ENCODE measurements around the gene DIP2B.

The DIP2B gene

DNA sequence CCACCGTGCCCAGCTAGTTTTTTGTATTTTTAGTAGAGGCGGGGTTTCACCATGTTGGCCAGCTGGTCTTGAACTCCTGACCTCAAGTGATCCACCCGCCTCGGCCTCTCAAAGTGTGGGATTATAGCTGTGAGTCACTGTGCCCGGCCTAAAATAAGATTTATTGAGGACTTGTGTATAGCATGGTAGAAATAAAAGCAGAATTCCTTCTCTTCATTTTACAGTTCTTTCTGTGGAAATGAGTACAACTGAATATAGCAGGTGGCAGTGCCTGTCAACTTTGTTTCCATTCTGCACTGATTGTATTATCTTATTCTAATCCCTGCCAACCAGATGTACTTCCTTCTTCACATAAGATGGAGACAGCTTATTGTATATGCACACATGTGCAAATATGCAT lies 41.0 kb downstream of the DIP2B start:
- Histone ChIP-seq H3K4me1 (ENCODE audit: insufficient read depth, insufficient read length) (no peaks in the 10 kb centered on the region), H3K4me3 (ENCODE audit: insufficient read length, low read depth) (no peak overlapping the region), H3K27me3 (ENCODE audit: insufficient read depth, insufficient read length) (no peaks in the 10 kb centered on the region), H3K9me3 (ENCODE audit: insufficient read depth, low read length) (no peaks in the 10 kb centered on the region), H3K9ac (ENCODE audit: insufficient read length, low read depth) (no peak overlapping the region), H3K36me3 (ENCODE audit: insufficient read depth, insufficient read length, low read length) (no peaks in the 10 kb centered on the region)
- DNase-seq (ENCODE audit: low read depth, low spot score) = no peak
- TF ChIP-seq ZNF274 (IDR thresholded peaks at IDR 0.05; ENCODE audit: low read depth, low read length) = no peak
- TF ChIP-seq YY1 (IDR thresholded peaks at IDR 0.05; ENCODE audit: insufficient read depth, insufficient read length) = no peak
- TF ChIP-seq SUZ12 (IDR thresholded peaks at IDR 0.05; ENCODE audit: extremely low read depth, insufficient read depth, insufficient read length) = no peak

DNA sequence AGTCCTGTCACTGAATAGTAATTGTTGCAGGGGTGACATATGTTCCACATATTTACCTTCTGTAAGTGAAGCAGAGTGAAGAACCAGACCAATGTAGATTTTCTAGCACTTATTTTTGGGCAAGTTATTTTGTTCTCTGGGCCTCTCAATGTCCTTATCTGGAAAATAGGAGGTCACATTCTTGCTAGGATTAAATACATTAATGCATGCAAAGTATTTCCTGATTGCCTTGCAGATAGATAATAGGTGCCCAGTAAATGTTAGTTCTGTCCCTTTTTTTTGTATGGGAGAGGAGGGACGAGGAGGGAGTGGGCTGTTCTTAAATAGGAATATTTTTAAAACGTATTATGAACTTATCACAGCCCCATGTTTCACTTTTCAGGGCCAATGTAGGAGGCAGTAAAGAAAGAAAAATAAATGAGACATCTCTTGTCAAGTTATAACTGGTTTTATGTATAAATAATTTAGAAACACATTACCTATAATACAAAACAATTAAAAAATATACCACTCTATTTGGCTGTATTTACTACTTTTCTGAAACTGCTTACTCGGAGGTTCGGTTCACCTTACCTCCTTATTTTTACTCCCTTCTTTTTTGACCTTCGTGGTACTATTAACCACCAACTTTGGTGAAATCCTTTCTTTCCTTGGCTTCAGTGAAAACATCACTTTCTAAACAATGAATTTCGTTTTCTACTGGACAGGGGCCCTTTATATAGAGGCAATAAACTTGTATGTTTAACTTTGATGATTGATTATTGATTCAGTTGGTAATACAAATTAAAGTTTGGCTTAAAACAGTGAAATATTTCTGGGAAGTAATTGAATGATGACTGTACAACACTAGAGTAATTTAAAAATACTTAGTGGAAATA lies 41.9 kb downstream of the DIP2B start:
- H3K9ac ChIP-seq (ENCODE audit: insufficient read length, low read depth) = no peak overlapping the region
- TF ChIP-seq ZNF274 (IDR thresholded peaks at IDR 0.05; ENCODE audit: low read depth, low read length) (no peak), SUZ12 (IDR thresholded peaks at IDR 0.05; ENCODE audit: extremely low read depth, insufficient read depth, insufficient read length) (no peak), YY1 (IDR thresholded peaks at IDR 0.05; ENCODE audit: insufficient read depth, insufficient read length) (no peak)

DNA sequence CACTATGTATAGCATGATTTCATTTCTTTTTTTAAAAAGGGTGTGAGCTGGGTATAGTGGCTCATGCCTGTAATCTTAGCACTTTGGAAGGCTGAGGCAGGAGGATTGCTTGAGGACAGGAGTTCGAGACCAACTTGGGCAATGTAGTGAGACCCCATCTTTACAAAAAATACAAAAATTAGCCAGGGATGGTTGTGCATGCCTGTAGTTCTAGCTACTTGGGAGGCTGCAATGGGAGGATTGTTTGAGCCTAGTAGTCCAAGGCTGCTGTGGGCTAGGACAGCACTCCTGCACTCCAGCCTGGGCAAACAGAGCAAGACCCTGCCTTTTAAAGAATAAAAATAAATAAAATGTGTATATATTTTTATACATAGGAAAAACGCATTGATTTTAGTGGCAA lies 43.0 kb downstream of the DIP2B start:
- no peak overlapping the region for H3K9ac ChIP-seq (ENCODE audit: insufficient read length, low read depth)

More for the DNA sequence above, 41.9 kb downstream of the DIP2B start:
- Histone ChIP-seq H3K36me3 (ENCODE audit: insufficient read depth, insufficient read length, low read length) (no peaks in the 10 kb centered on the region), H3K4me1 (ENCODE audit: insufficient read depth, insufficient read length) (no peaks in the 10 kb centered on the region), H3K4me3 (ENCODE audit: insufficient read length, low read depth) (no peak overlapping the region), H3K27me3 (ENCODE audit: insufficient read depth, insufficient read length) (no peaks in the 10 kb centered on the region), H3K9me3 (ENCODE audit: insufficient read depth, low read length) (no peaks in the 10 kb centered on the region)
- no peak for DNase-seq (ENCODE audit: low read depth, low spot score)

DNA sequence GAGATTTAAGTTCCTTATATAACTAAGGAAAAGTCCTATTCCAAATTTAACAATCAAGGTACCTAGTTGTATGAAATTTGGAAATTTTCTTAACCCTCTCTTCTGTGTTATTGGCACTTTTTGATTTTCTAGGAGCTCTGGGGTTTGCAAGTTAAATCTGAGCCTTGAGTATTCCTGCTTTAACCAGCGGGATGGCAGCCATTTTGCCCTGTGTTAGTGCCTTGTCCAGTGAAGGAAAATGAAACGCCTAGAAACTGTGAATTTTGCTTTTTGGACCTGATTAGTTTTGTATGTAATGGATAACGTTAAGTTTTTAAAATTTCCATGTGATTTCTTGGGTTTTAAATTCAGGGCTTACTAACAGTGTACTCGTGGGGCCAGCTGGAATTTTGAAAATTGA lies 45.1 kb downstream of the DIP2B start:
- DNase-seq (ENCODE audit: low read depth, low spot score) = no peak
- no peaks in the 10 kb centered on the region for H3K4me1 ChIP-seq (ENCODE audit: insufficient read depth, insufficient read length)
- no peaks in the 10 kb centered on the region for H3K36me3 ChIP-seq (ENCODE audit: insufficient read depth, insufficient read length, low read length)

More for the DNA sequence above, 43.0 kb downstream of the DIP2B start:
- TF ChIP-seq YY1 (IDR thresholded peaks at IDR 0.05; ENCODE audit: insufficient read depth, insufficient read length) (no peak), SUZ12 (IDR thresholded peaks at IDR 0.05; ENCODE audit: extremely low read depth, insufficient read depth, insufficient read length) (no peak), ZNF274 (IDR thresholded peaks at IDR 0.05; ENCODE audit: low read depth, low read length) (no peak)
- Histone ChIP-seq H3K36me3 (ENCODE audit: insufficient read depth, insufficient read length, low read length) (no peaks in the 10 kb centered on the region), H3K4me1 (ENCODE audit: insufficient read depth, insufficient read length) (no peaks in the 10 kb centered on the region), H3K27me3 (ENCODE audit: insufficient read depth, insufficient read length) (no peaks in the 10 kb centered on the region), H3K4me3 (ENCODE audit: insufficient read length, low read depth) (no peak overlapping the region), H3K9me3 (ENCODE audit: insufficient read depth, low read length) (no peaks in the 10 kb centered on the region)
- DNase-seq (ENCODE audit: low read depth, low spot score) = no peak

DNA sequence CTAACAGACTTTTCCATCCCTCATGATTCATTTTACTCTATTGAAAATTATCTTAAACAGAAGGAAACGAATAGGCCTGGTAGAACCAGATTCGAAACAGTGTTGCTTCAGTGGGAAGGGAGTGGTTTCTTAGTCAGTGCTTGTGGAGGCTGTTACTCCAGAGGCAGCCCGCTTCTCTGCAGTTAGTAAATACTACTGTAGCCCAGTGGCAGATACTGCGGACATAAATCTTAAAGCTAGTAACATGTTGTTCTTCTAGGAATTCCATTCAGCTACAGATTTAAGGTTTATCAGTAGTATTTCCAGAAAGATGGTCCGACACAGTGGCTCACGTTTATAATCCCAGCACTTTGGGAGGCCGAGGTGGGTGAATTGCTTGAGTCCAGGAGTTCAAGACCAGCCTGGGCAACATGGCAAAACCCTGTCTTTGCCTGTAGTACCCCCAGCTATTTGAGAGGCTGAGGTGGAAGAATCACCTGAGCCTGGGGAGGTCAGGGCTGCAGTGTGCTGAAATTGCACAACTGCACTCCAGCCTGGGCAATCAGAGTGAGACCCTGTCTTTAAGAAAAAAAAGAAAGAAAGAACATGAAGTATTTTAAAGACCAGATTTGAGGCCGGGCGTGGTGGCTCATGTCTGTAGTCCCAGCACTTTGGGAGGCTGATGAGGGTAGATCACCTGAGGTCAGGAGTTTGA lies 45.9 kb downstream of the DIP2B start:
- Histone ChIP-seq H3K27me3 (ENCODE audit: insufficient read depth, insufficient read length) (no peaks in the 10 kb centered on the region), H3K36me3 (ENCODE audit: insufficient read depth, insufficient read length, low read length) (no peaks in the 10 kb centered on the region), H3K4me1 (ENCODE audit: insufficient read depth, insufficient read length) (no peaks in the 10 kb centered on the region), H3K9ac (ENCODE audit: insufficient read length, low read depth) (no peak overlapping the region), H3K4me3 (ENCODE audit: insufficient read length, low read depth) (no peak overlapping the region), H3K9me3 (ENCODE audit: insufficient read depth, low read length) (no peaks in the 10 kb centered on the region)
- DNase-seq (ENCODE audit: low read depth, low spot score) = no peak
- TF ChIP-seq SUZ12 (IDR thresholded peaks at IDR 0.05; ENCODE audit: extremely low read depth, insufficient read depth, insufficient read length) (no peak), ZNF274 (IDR thresholded peaks at IDR 0.05; ENCODE audit: low read depth, low read length) (no peak), YY1 (IDR thresholded peaks at IDR 0.05; ENCODE audit: insufficient read depth, insufficient read length) (no peak)

More for the DNA sequence above, 45.1 kb downstream of the DIP2B start:
- H3K4me3 ChIP-seq (ENCODE audit: insufficient read length, low read depth) = no peak overlapping the region
- no peak overlapping the region for H3K9ac ChIP-seq (ENCODE audit: insufficient read length, low read depth)
- H3K27me3 ChIP-seq (ENCODE audit: insufficient read depth, insufficient read length) = no peaks in the 10 kb centered on the region
- TF ChIP-seq YY1 (IDR thresholded peaks at IDR 0.05; ENCODE audit: insufficient read depth, insufficient read length) = no peak
- no peak for TF ChIP-seq ZNF274 (IDR thresholded peaks at IDR 0.05; ENCODE audit: low read depth, low read length)
- no peak for TF ChIP-seq SUZ12 (IDR thresholded peaks at IDR 0.05; ENCODE audit: extremely low read depth, insufficient read depth, insufficient read length)
- H3K9me3 ChIP-seq (ENCODE audit: insufficient read depth, low read length) = no peaks in the 10 kb centered on the region

DNA sequence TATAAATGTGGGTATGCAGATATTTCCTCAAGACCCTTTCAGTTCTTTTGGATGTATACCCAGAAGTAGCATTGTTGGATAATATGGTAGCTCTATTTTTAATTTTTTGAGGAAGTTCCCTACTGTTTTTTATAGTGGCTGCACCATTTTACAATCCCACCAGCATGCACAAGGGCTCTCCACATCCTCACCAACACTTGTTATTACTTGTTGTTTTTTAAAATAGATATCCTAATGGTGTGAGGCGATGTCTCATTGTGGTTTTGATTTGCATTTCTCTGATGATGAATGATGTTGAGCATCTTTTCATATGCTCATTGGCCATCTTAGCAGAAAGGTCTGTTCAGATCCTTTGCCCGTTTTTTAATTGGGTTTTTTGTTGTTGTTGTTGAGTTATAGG lies 47.1 kb downstream of the DIP2B start:
- Histone ChIP-seq H3K9me3 (ENCODE audit: insufficient read depth, low read length) (no peaks in the 10 kb centered on the region), H3K4me3 (ENCODE audit: insufficient read length, low read depth) (no peak overlapping the region), H3K27me3 (ENCODE audit: insufficient read depth, insufficient read length) (no peaks in the 10 kb centered on the region), H3K36me3 (ENCODE audit: insufficient read depth, insufficient read length, low read length) (no peaks in the 10 kb centered on the region), H3K4me1 (ENCODE audit: insufficient read depth, insufficient read length) (no peaks in the 10 kb centered on the region), H3K9ac (ENCODE audit: insufficient read length, low read depth) (no peak overlapping the region)
- no peak for DNase-seq (ENCODE audit: low read depth, low spot score)
- TF ChIP-seq YY1 (IDR thresholded peaks at IDR 0.05; ENCODE audit: insufficient read depth, insufficient read length) (no peak), ZNF274 (IDR thresholded peaks at IDR 0.05; ENCODE audit: low read depth, low read length) (no peak)

DNA sequence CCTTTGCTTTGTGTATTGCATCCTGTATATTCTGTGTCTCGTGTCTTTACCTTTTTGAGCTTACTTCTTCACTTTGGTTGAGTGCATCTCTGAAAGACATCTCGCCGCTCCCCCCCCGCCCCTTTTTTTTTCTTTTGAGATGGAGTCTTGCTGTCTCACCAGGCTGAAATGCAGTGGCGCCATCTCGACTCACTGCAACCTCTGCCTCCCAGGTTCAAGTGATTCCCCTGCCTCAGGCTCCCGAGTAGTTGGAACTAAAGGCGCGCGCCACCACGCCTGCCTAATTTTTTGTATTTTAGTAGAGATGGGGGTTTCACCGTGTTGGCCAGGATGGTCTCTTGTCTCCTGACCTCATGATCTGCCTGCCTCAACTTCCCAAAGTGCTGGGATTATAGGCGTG lies 49.9 kb downstream of the DIP2B start:
- TF ChIP-seq YY1 (IDR thresholded peaks at IDR 0.05; ENCODE audit: insufficient read depth, insufficient read length) (no peak), ZNF274 (IDR thresholded peaks at IDR 0.05; ENCODE audit: low read depth, low read length) (no peak), SUZ12 (IDR thresholded peaks at IDR 0.05; ENCODE audit: extremely low read depth, insufficient read depth, insufficient read length) (no peak)
- Histone ChIP-seq H3K9me3 (ENCODE audit: insufficient read depth, low read length) (no peaks in the 10 kb centered on the region), H3K36me3 (ENCODE audit: insufficient read depth, insufficient read length, low read length) (peaks cover 3% of the 10 kb centered on the region), H3K9ac (ENCODE audit: insufficient read length, low read depth) (no peak overlapping the region), H3K4me1 (ENCODE audit: insufficient read depth, insufficient read length) (peaks cover 2% of the 10 kb centered on the region), H3K27me3 (ENCODE audit: insufficient read depth, insufficient read length) (no peaks in the 10 kb centered on the region), H3K4me3 (ENCODE audit: insufficient read length, low read depth) (no peak overlapping the region)
- no peak for DNase-seq (ENCODE audit: low read depth, low spot score)
